ENCODE results near the gene NSD2. TPM values are rescaled to one million over a fixed set of nuclear protein-coding genes. Genes with fewer than 3 reads are reported as not detected.

NSD2 gene
- total and polyA plus RNA-seq, 2 donors (not counting 1 experiment from before 2014, with no cell fraction given): 14.2 to 64.8 TPM

- no peak for TF ChIP-seq CTCF (IDR thresholded peaks at IDR 0.05)
- TF ChIP-seq EZH2 (IDR thresholded peaks at IDR 0.05; ENCODE audit: borderline replicate concordance, insufficient read depth, low read depth, low read length, poor library complexity, severe bottlenecking): no peak
- H3K4me3 Mint-ChIP-seq: no peak overlapping the region
- no peak overlapping the region for H3K9ac ChIP-seq (ENCODE audit: low read length)
- H3K27me3 ChIP-seq (replicated peaks in 1 of 4; ENCODE audit: control extremely low read depth in 1 of 4, control insufficient read depth in 3 of 4, insufficient read depth in 4 of 4, low read length in 3 of 4): no peaks in the 10 kb centered on the region
- no peaks in the 10 kb centered on the region for H3K9me3 ChIP-seq (ENCODE audit: control extremely low read depth in 1 of 3, control insufficient read depth in 2 of 3, insufficient read depth in 1 of 3, low read length in 2 of 3)
- ChIA-PET POLR2A (no interaction called here), CTCF (interaction anchor here (1.4 to 1.7 kb wide), 2 partner anchors 17 to 73 kb away, joined by 3 to 4 read pairs; no protein-coding TSS in a partner anchor)
- no peak overlapping the region for H3K27ac ChIP-seq (ENCODE audit: low read length in 2 of 2)
- intact Hi-C loops (cut with micrococcal nuclease): no loop called here
- DNase-seq (no peak), ATAC-seq (ENCODE audit: low read depth) (no peak)
- H3K4me2 ChIP-seq (replicated peaks; ENCODE audit: low read depth, low read length, poor library complexity, severe bottlenecking): no peak overlapping the region
- no peak overlapping the region for H3K4me3 ChIP-seq (ENCODE audit: control extremely low read depth in 1 of 5, extremely low read depth in 1 of 5, insufficient read depth in 1 of 5, low read depth in 2 of 5, low read length in 4 of 5)
- no peaks in the 10 kb centered on the region for H3K27me3 Mint-ChIP-seq
- H3K27ac Mint-ChIP-seq: no peak overlapping the region
- H3K9me3 Mint-ChIP-seq (ENCODE audit: insufficient read depth): no peaks in the 10 kb centered on the region
- H4K20me1 ChIP-seq (ENCODE audit: control insufficient read depth, insufficient read depth, low read length, poor library complexity, severe bottlenecking): no peaks in the 10 kb centered on the region
- H3K36me3 ChIP-seq (replicated peaks in 1 of 2; ENCODE audit: control extremely low read depth in 1 of 2, control insufficient read depth in 1 of 2, extremely low read depth in 1 of 2, insufficient read depth in 2 of 2, low read length in 1 of 2): peaks cover 0 to 56% of the 10 kb centered on the region in 2 experiments
- peaks cover 7% of the 10 kb centered on the region for H3K4me1 Mint-ChIP-seq
- H3K79me2 ChIP-seq (ENCODE audit: control insufficient read depth, insufficient read depth, low read length): no peaks in the 10 kb centered on the region
- no peak overlapping the region for H2AFZ ChIP-seq (ENCODE audit: insufficient read depth, low read depth, low read length, poor library complexity, severe bottlenecking)
- 94% methylated on average over 29 of the region's 30 CpGs for WGBS (ENCODE audit: insufficient coverage)
- peaks cover 0 to 4% of the 10 kb centered on the region in 2 donors for H3K4me1 ChIP-seq (ENCODE audit: control insufficient read depth in 2 of 2, insufficient read depth in 2 of 2, low read length in 2 of 2)
These were observed 44.5 kb upstream of the NSD2 start for GRCh38 chr4:1826531-1827350.

GRCh38 chr4:1830234-1830633 is 41.0 kb upstream of the NSD2 start:
- Histone ChIP-seq H3K36me3 (replicated peaks in 1 of 2; ENCODE audit: control extremely low read depth in 1 of 2, control insufficient read depth in 1 of 2, extremely low read depth in 1 of 2, insufficient read depth in 2 of 2, low read length in 1 of 2) (peaks cover 0 to 41% of the 10 kb centered on the region in 2 experiments), H3K4me2 (replicated peaks; ENCODE audit: low read depth, low read length, poor library complexity, severe bottlenecking) (no peak overlapping the region), H3K27me3 (replicated peaks in 1 of 4; ENCODE audit: control extremely low read depth in 1 of 4, control insufficient read depth in 3 of 4, insufficient read depth in 4 of 4, low read length in 3 of 4) (no peaks in the 10 kb centered on the region), H3K4me3 (ENCODE audit: control extremely low read depth in 1 of 5, extremely low read depth in 1 of 5, insufficient read depth in 1 of 5, low read depth in 2 of 5, low read length in 4 of 5) (no peak overlapping the region), H2AFZ (ENCODE audit: insufficient read depth, low read depth, low read length, poor library complexity, severe bottlenecking) (no peak overlapping the region), H3K9ac (ENCODE audit: low read length) (no peak overlapping the region), H3K79me2 (ENCODE audit: control insufficient read depth, insufficient read depth, low read length) (no peaks in the 10 kb centered on the region), H3K27ac (ENCODE audit: low read length in 2 of 2) (no peak overlapping the region), H3K4me1 (ENCODE audit: control insufficient read depth in 2 of 2, insufficient read depth in 2 of 2, low read length in 2 of 2) (peaks cover 16 to 26% of the 10 kb centered on the region in 2 donors), H4K20me1 (ENCODE audit: control insufficient read depth, insufficient read depth, low read length, poor library complexity, severe bottlenecking) (no peaks in the 10 kb centered on the region), H3K9me3 (ENCODE audit: control extremely low read depth in 1 of 3, control insufficient read depth in 2 of 3, insufficient read depth in 1 of 3, low read length in 2 of 3) (no peaks in the 10 kb centered on the region)
- no peak for DNase-seq
- no CpG with 5 or more reads among the region's 3 CpGs for WGBS (ENCODE audit: insufficient coverage)
- intact Hi-C loops (cut with micrococcal nuclease): no loop called here
- no peak for ATAC-seq (ENCODE audit: low read depth)
- H3K4me3 Mint-ChIP-seq: no peak overlapping the region
- peaks cover 29% of the 10 kb centered on the region for H3K4me1 Mint-ChIP-seq
- H3K27me3 Mint-ChIP-seq: no peaks in the 10 kb centered on the region
- ChIA-PET POLR2A (no interaction called here), CTCF (interaction anchor here (1.5 kb wide), 1 partner anchor 20 kb away, joined by 4 read pairs; no protein-coding TSS in a partner anchor)
- no peak for TF ChIP-seq EZH2 (IDR thresholded peaks at IDR 0.05; ENCODE audit: borderline replicate concordance, insufficient read depth, low read depth, low read length, poor library complexity, severe bottlenecking)
- no peak overlapping the region for H3K27ac Mint-ChIP-seq
- no peaks in the 10 kb centered on the region for H3K9me3 Mint-ChIP-seq (ENCODE audit: insufficient read depth)
